ENCODE results near the gene AMMECR1L.

DNA sequence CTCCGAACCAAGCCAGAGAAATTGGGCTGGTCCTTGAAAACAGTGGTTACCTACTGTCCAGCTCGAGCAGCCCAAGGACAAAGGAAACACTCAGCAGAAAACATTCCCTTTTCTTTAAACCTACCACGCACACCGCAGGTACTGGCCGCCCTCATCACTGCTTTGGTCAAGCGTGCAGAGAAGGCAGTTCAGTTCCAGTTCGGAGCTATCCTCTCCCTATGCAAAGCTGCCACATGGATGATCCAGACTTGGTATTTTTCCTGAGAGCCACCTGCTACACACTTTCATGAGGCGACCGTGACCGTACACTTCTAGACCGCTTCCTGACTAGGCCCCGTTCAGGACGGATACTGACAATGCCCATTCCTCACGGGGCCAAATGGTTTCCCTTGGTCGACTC lies 23.5 kb downstream of the AMMECR1L start:
- TF ChIP-seq GATA2 (IDR thresholded peaks at IDR 0.05; ENCODE audit: low read depth, low read length) = no peak
- no peak for TF ChIP-seq GATA3 (IDR thresholded peaks at IDR 0.05; ENCODE audit: low read depth, low read length)

Measured in SH-SY5Y (cell line).